Measurements from ENCODE around the gene ANKRD16. TPM values are rescaled to one million over a fixed set of nuclear protein-coding genes. Genes with fewer than 3 reads are reported as not detected.

Gene ANKRD16
- total RNA-seq, 2 experiments from 2014 or later: 7.5 to 7.8 TPM

- no peak for ATAC-seq
- Mint-ChIP-seq H3K27me3 (no peaks in the 10 kb centered on the region), H3K36me3 (ENCODE audit: low read depth) (peaks cover 39% of the 10 kb centered on the region), H3K4me1 (ENCODE audit: low read depth) (peaks cover 40% of the 10 kb centered on the region), H3K9me3 (peaks cover 6% of the 10 kb centered on the region), H3K27ac (peak overlapping the region; percentile 14), H3K4me3 (no peak overlapping the region)
- no peak for TF ChIP-seq CTCF (IDR thresholded peaks at IDR 0.05)
- no peak for DNase-seq
- ChIA-PET CTCF (no interaction called here), POLR2A (no interaction called here)
- intact Hi-C loops (cut with micrococcal nuclease): no loop called here
Measured at GRCh38 chr10:5895804-5896203, 6.1 kb upstream of the ANKRD16 start.

GRCh38 chr10:5895365-5895764 is 5.7 kb upstream of the ANKRD16 start:
- no peak overlapping the region for H3K4me3 Mint-ChIP-seq

GRCh38 chr10:5894873-5895272 is 5.2 kb upstream of the ANKRD16 start:
- intact Hi-C loops (cut with micrococcal nuclease): no loop called here
- TF ChIP-seq CTCF (IDR thresholded peaks at IDR 0.05): no peak
- peaks cover 40% of the 10 kb centered on the region for H3K36me3 Mint-ChIP-seq (ENCODE audit: low read depth)
- H3K27me3 Mint-ChIP-seq: no peaks in the 10 kb centered on the region
- H3K9me3 Mint-ChIP-seq: peaks cover 6% of the 10 kb centered on the region
- no peak overlapping the region for H3K27ac Mint-ChIP-seq
- POLR2A ChIA-PET: interaction anchor here (1.0 kb wide), 1 partner anchor 82 kb away, joined by 3 read pairs; no protein-coding TSS in a partner anchor
- CTCF ChIA-PET: interaction anchor here (1.0 to 1.9 kb wide), 3 partner anchors 9 to 81 kb away, joined by 3 to 6 read pairs (median 3); no protein-coding TSS in a partner anchor
- no peak overlapping the region for H3K4me3 Mint-ChIP-seq
- DNase-seq: no peak
- H3K4me1 Mint-ChIP-seq (ENCODE audit: low read depth): peaks cover 43% of the 10 kb centered on the region
- no peak for ATAC-seq

More at GRCh38 chr10:5895365-5895764, 5.7 kb upstream of the ANKRD16 start:
- intact Hi-C loops (cut with micrococcal nuclease): no loop called here
- DNase-seq (no peak), ATAC-seq (no peak)
- no peak for TF ChIP-seq CTCF (IDR thresholded peaks at IDR 0.05)
- ChIA-PET CTCF (interaction anchor here (1.9 kb wide), 1 partner anchor 8 kb away, joined by 6 read pairs; no protein-coding TSS in a partner anchor), POLR2A (no interaction called here)
- Mint-ChIP-seq H3K27me3 (no peaks in the 10 kb centered on the region), H3K36me3 (ENCODE audit: low read depth) (peaks cover 40% of the 10 kb centered on the region), H3K4me1 (ENCODE audit: low read depth) (peaks cover 43% of the 10 kb centered on the region), H3K27ac (peak overlapping the region; percentile 14), H3K9me3 (peaks cover 6% of the 10 kb centered on the region)

GRCh38 chr10:5894403-5894802 is 4.7 kb upstream of the ANKRD16 start:
- Mint-ChIP-seq H3K27ac (no peak overlapping the region), H3K36me3 (ENCODE audit: low read depth) (peaks cover 40% of the 10 kb centered on the region), H3K4me3 (no peak overlapping the region), H3K9me3 (peaks cover 6% of the 10 kb centered on the region), H3K27me3 (no peaks in the 10 kb centered on the region), H3K4me1 (ENCODE audit: low read depth) (peaks cover 43% of the 10 kb centered on the region)
- CTCF ChIA-PET: interaction anchor here (0.9 to 1.9 kb wide), 4 partner anchors 9 to 81 kb away, joined by 3 to 6 read pairs (median 4); no protein-coding TSS in a partner anchor
- POLR2A ChIA-PET: interaction anchor here (0.6 to 1.0 kb wide), 2 partner anchors 9 to 82 kb away, joined by 3 read pairs; no protein-coding TSS in a partner anchor
- intact Hi-C loops (cut with micrococcal nuclease): no loop called here
- ATAC-seq (no peak), DNase-seq (no peak)
- no peak for TF ChIP-seq CTCF (IDR thresholded peaks at IDR 0.05)

GRCh38 chr10:5893321-5893720 is 3.6 kb upstream of the ANKRD16 start:
- DNase-seq (no peak), ATAC-seq (no peak)
- POLR2A ChIA-PET: interaction anchor here (0.7 kb wide), 1 partner anchor 62 kb away, joined by 3 read pairs; no protein-coding TSS in a partner anchor
- Mint-ChIP-seq H3K36me3 (ENCODE audit: low read depth) (peaks cover 43% of the 10 kb centered on the region), H3K4me1 (ENCODE audit: low read depth) (peaks cover 47% of the 10 kb centered on the region), H3K27me3 (no peaks in the 10 kb centered on the region), H3K27ac (no peak overlapping the region), H3K9me3 (peaks cover 6% of the 10 kb centered on the region), H3K4me3 (no peak overlapping the region)
- no peak for TF ChIP-seq CTCF (IDR thresholded peaks at IDR 0.05)
- CTCF ChIA-PET: interaction anchor here (0.9 to 1.9 kb wide), 2 partner anchors 10 to 20 kb away, joined by 4 to 6 read pairs; no protein-coding TSS in a partner anchor
- intact Hi-C loops (cut with micrococcal nuclease): no loop called here
